CD8-positive, alpha-beta memory T cell (primary cell): ENCODE measurements around the gene NAA38. TPM values are rescaled to one million over a fixed set of nuclear protein-coding genes. Genes with fewer than 3 reads are reported as not detected.

ENCODE experiments used
- CTCF ChIA-PET: fragments of 350-600 bp; sonication (Branson Sonifier 250); formaldehyde crosslinking; loops from one replicate; lab custom pipeline; 2021; ENCODE audit warnings: antibody characterized with exemption; lab: Charles Lee
- POLR2A ChIA-PET: fragments of 350-600 bp; sonication (Branson Sonifier 250); formaldehyde crosslinking; loops from one replicate; lab custom pipeline; 2021; ENCODE audit warnings: antibody characterized with exemption; lab: Charles Lee
- DNase-seq, 5 donors: peaks; one replicate each; pipeline versions ENCODE4 v3.0.0 to v3.0.0-alpha.2; 2020 to 2022; ENCODE audit warnings: mixed read lengths in 1 of 5
- H3K27ac ChIP-seq: one replicate; pipeline ENCODE4 v1.7.0; 2013; ENCODE audit warnings: low read depth, mild to moderate bottlenecking, low read length, moderate library complexity
- H3K27me3 ChIP-seq: 2 replicates; pipeline ENCODE4 v1.7.0; 2013; ENCODE audit warnings: low read length, mild to moderate bottlenecking; ENCODE audit not compliant: insufficient read depth, poor library complexity, severe bottlenecking
- H3K36me3 ChIP-seq: 2 replicates; pipeline ENCODE4 v1.7.0; 2013; ENCODE audit warnings: mild to moderate bottlenecking, low read length, moderate library complexity; ENCODE audit not compliant: insufficient read depth
- H3K4me1 ChIP-seq: 2 replicates; pipeline ENCODE4 v1.7.0; 2013; ENCODE audit warnings: mild to moderate bottlenecking, low read length, moderate library complexity; ENCODE audit not compliant: insufficient read depth
- H3K4me3 ChIP-seq: 2 replicates; pipeline ENCODE4 v1.7.0; 2013; ENCODE audit warnings: mild to moderate bottlenecking, low read length
- H3K9me3 ChIP-seq: 2 replicates; pipeline ENCODE4 v1.7.0; 2013; ENCODE audit warnings: mild to moderate bottlenecking, low read length
- H3K27ac Mint-ChIP-seq, 8 donors: one replicate each; pipeline ENCODE4 v1.8.0; 2020 to 2021; ENCODE audit warnings: mixed read lengths in 8 of 8, mild to moderate bottlenecking in 6 of 8, inconsistent platforms in 3 of 8, moderate library complexity in 3 of 8
- H3K27me3 Mint-ChIP-seq, 2 donors: one replicate each; pipeline ENCODE4 v1.8.0; 2020 to 2021; ENCODE audit warnings: mixed read lengths in 2 of 2, mild to moderate bottlenecking in 1 of 2, moderate library complexity in 1 of 2
- H3K36me3 Mint-ChIP-seq, 3 donors: one replicate each; pipeline ENCODE4 v1.8.0; 2020 to 2021; ENCODE audit warnings: mixed read lengths in 3 of 3, inconsistent platforms in 1 of 3, mild to moderate bottlenecking in 1 of 3
- H3K4me1 Mint-ChIP-seq, 3 donors: one replicate each; pipeline ENCODE4 v1.8.0; 2020 to 2021; ENCODE audit warnings: mixed read lengths in 3 of 3, inconsistent platforms in 1 of 3, mild to moderate bottlenecking in 1 of 3
- H3K4me3 Mint-ChIP-seq, 7 donors: one replicate each; pipeline ENCODE4 v1.8.0; 2020 to 2021; ENCODE audit warnings: mixed read lengths in 7 of 7, mild to moderate bottlenecking in 6 of 7, moderate library complexity in 4 of 7, inconsistent platforms in 2 of 7
- H3K9me3 Mint-ChIP-seq, 5 donors: one replicate each; pipeline ENCODE4 v1.8.0; 2020 to 2022; ENCODE audit warnings: mixed read lengths in 5 of 5, mild to moderate bottlenecking in 3 of 5, moderate library complexity in 2 of 5, inconsistent platforms in 1 of 5
- polyA plus RNA-seq: library from polyadenylated mRNA; unstranded; fragments of 300-500 nt; fragmentation: Illumina TruSeq; gene quantifications from one replicate; pipeline ENCODE4 v1.2.3, GENCODE V29; 2021
- total RNA-seq, 2 experiments: library from RNA; stranded (reverse); gene quantifications; one replicate each; pipeline ENCODE4 v1.2.3, GENCODE V29; 2021

Gene NAA38
- total and polyA plus RNA-seq, 3 experiments from 2014 or later, result 58.2 to 162 (median 65.0) TPM

GRCh38 chr17:7846063-7846735 is 11.2 kb downstream of the NAA38 start:
- Histone ChIP-seq H3K27ac (no peak overlapping the region), H3K27me3 (no peaks in the 10 kb centered on the region), H3K4me3 (no peak overlapping the region), H3K4me1 (peaks cover 25% of the 10 kb centered on the region), H3K36me3 (peaks cover 3% of the 10 kb centered on the region), H3K9me3 (no peaks in the 10 kb centered on the region)
- ChIA-PET POLR2A (interaction anchor here (4.8 kb wide), 1 partner anchor 11 kb away, joined by 44 read pairs; the partner anchor contains the start of gene KDM6B), CTCF (interaction anchor here (1.9 to 3.5 kb wide), 2 partner anchors 11 to 143 kb away, joined by 6 to 28 read pairs; partner anchors contain the start of gene KDM6B)
- DNase-seq, result peak in 1 of 5 donors; percentile 51
- peaks cover 28 to 49% (median 32%) of the 10 kb centered on the region in 3 donors for H3K4me1 Mint-ChIP-seq
- peaks cover 0 to 5% (median 0%) of the 10 kb centered on the region in 5 donors for H3K9me3 Mint-ChIP-seq
- peak overlapping the region in 4 of 7 donors; percentile 19 to 73 (median 46) for H3K4me3 Mint-ChIP-seq
- H3K27ac Mint-ChIP-seq, result peak overlapping the region in 6 of 8 donors; percentile 84 to 99 (median 90)
- peaks cover 0 to 14% of the 10 kb centered on the region in 2 donors for H3K27me3 Mint-ChIP-seq
- H3K36me3 Mint-ChIP-seq, result peaks cover 0 to 76% (median 0%) of the 10 kb centered on the region in 3 donors

- H3K27ac Mint-ChIP-seq, result peak overlapping the region; percentile 97 to 100 (median 100)
- peak in 1 of 5 donors; percentile 46 for DNase-seq
- peaks cover 0 to 15% of the 10 kb centered on the region in 2 donors for H3K27me3 Mint-ChIP-seq
- peaks cover 0 to 5% (median 0%) of the 10 kb centered on the region in 5 donors for H3K9me3 Mint-ChIP-seq
- Histone ChIP-seq H3K27me3 (no peaks in the 10 kb centered on the region), H3K4me1 (peaks cover 25% of the 10 kb centered on the region), H3K4me3 (peak overlapping the region; percentile 86), H3K36me3 (no peaks in the 10 kb centered on the region), H3K9me3 (no peaks in the 10 kb centered on the region), H3K27ac (peak overlapping the region; percentile 99)
- ChIA-PET CTCF (interaction anchor here (0.8 to 3.5 kb wide), 10 partner anchors 11 to 195 kb away, joined by 3 to 28 read pairs (median 3); partner anchors contain the start of genes ATP1B2, KDM6B and NAA38), POLR2A (interaction anchor here (1.2 to 4.8 kb wide), 4 partner anchors 11 to 160 kb away, joined by 3 to 44 read pairs (median 9); partner anchors contain the start of genes CYB5D1, KDM6B, NAA38 and TP53)
- peaks cover 0 to 77% (median 0%) of the 10 kb centered on the region in 3 donors for H3K36me3 Mint-ChIP-seq
- H3K4me3 Mint-ChIP-seq, result peak overlapping the region in 6 of 7 donors; percentile 84 to 97 (median 97)
- peaks cover 33 to 49% (median 35%) of the 10 kb centered on the region in 3 donors for H3K4me1 Mint-ChIP-seq
These were observed 11.8 kb downstream of the NAA38 start for GRCh38 chr17:7845359-7846062.

- peak; percentile 75 to 88 (median 82) for DNase-seq
- Histone ChIP-seq H3K27ac (peak overlapping the region; percentile 99), H3K9me3 (no peaks in the 10 kb centered on the region), H3K4me3 (peak overlapping the region; percentile 86), H3K36me3 (no peaks in the 10 kb centered on the region), H3K4me1 (peaks cover 35% of the 10 kb centered on the region), H3K27me3 (no peaks in the 10 kb centered on the region)
- POLR2A ChIA-PET, result interaction anchor here (0.5 to 4.8 kb wide), 7 partner anchors 10 to 287 kb away, joined by 3 to 44 read pairs (median 3); partner anchors contain the start of genes CYB5D1, KDM6B, NAA38 and TP53
- Mint-ChIP-seq H3K27ac (peak overlapping the region; percentile 97 to 100 (median 100)), H3K27me3 (peaks cover 0 to 15% of the 10 kb centered on the region in 2 donors), H3K9me3 (peaks cover 0 to 5% (median 0%) of the 10 kb centered on the region in 5 donors), H3K36me3 (peaks cover 0 to 75% (median 0%) of the 10 kb centered on the region in 3 donors), H3K4me1 (peaks cover 41 to 50% (median 43%) of the 10 kb centered on the region in 3 donors), H3K4me3 (peak overlapping the region; percentile 84 to 99 (median 97))
- CTCF ChIA-PET, result interaction anchor here (0.8 to 3.5 kb wide), 11 partner anchors 10 to 194 kb away, joined by 3 to 28 read pairs (median 3); partner anchors contain the start of genes ATP1B2, KDM6B and NAA38
These were observed 12.8 kb downstream of the NAA38 start for GRCh38 chr17:7844292-7845154.

GRCh38 chr17:7843536-7844291 is 13.6 kb downstream of the NAA38 start:
- Mint-ChIP-seq H3K4me1 (peaks cover 49 to 57% (median 52%) of the 10 kb centered on the region in 3 donors), H3K4me3 (peak overlapping the region; percentile 84 to 99 (median 97)), H3K27me3 (peaks cover 0 to 15% of the 10 kb centered on the region in 2 donors), H3K9me3 (peaks cover 0 to 5% (median 0%) of the 10 kb centered on the region in 5 donors), H3K27ac (peak overlapping the region; percentile 97 to 100 (median 100)), H3K36me3 (peaks cover 0 to 72% (median 0%) of the 10 kb centered on the region in 3 donors)
- no peaks in the 10 kb centered on the region for H3K36me3 ChIP-seq
- H3K27ac ChIP-seq, result peak overlapping the region; percentile 99
- no peaks in the 10 kb centered on the region for H3K9me3 ChIP-seq
- POLR2A ChIA-PET, result interaction anchor here (0.6 to 4.8 kb wide), 4 partner anchors 9 to 360 kb away, joined by 3 to 44 read pairs (median 7); partner anchors contain the start of genes KDM6B, NAA38 and RNF227
- H3K4me1 ChIP-seq, result peaks cover 43% of the 10 kb centered on the region
- no peaks in the 10 kb centered on the region for H3K27me3 ChIP-seq
- DNase-seq, result peak; percentile 87 to 96 (median 93)
- peak overlapping the region; percentile 92 for H3K4me3 ChIP-seq
- CTCF ChIA-PET, result interaction anchor here (1.1 to 1.8 kb wide), 4 partner anchors 8 to 12 kb away, joined by 3 to 9 read pairs (median 5); partner anchors contain the start of gene KDM6B

GRCh38 chr17:7843257-7843535 is 14.2 kb downstream of the NAA38 start:
- Histone ChIP-seq H3K9me3 (no peaks in the 10 kb centered on the region), H3K4me3 (peak overlapping the region; percentile 92), H3K36me3 (no peaks in the 10 kb centered on the region), H3K4me1 (peaks cover 47% of the 10 kb centered on the region), H3K27me3 (no peaks in the 10 kb centered on the region), H3K27ac (peak overlapping the region; percentile 99)
- no peak for DNase-seq
- H3K4me1 Mint-ChIP-seq, result peaks cover 53 to 62% (median 56%) of the 10 kb centered on the region in 3 donors
- peaks cover 0 to 5% (median 0%) of the 10 kb centered on the region in 5 donors for H3K9me3 Mint-ChIP-seq
- POLR2A ChIA-PET, result interaction anchor here (1.1 to 4.8 kb wide), 4 partner anchors 8 to 73 kb away, joined by 4 to 44 read pairs (median 7); partner anchors contain the start of genes KDM6B, NAA38 and RNF227
- CTCF ChIA-PET, result interaction anchor here (1.1 to 1.8 kb wide), 4 partner anchors 8 to 13 kb away, joined by 3 to 9 read pairs (median 5); partner anchors contain the start of gene KDM6B
- H3K36me3 Mint-ChIP-seq, result peaks cover 0 to 71% (median 0%) of the 10 kb centered on the region in 3 donors
- peak overlapping the region; percentile 84 to 99 (median 97) for H3K4me3 Mint-ChIP-seq
- H3K27me3 Mint-ChIP-seq, result peaks cover 0 to 15% of the 10 kb centered on the region in 2 donors
- H3K27ac Mint-ChIP-seq, result peak overlapping the region; percentile 97 to 100 (median 100)
